LNCaP clone FGC (cell line): Measurements from ENCODE around the gene MRPS9.

ENCODE experiments used
- DNase-seq: peaks from one replicate; pipeline ENCODE4 v3.0.0-alpha.2; 2011; ENCODE audit warnings: low read depth
- H3K4me3 ChIP-seq: 2 replicates; pipeline ENCODE4 v1.5.1; 2011; ENCODE audit warnings: mild to moderate bottlenecking, low read depth, low read length, control low read depth
- TF ChIP-seq, protein P1 (sequence below): IDR thresholded peaks from 2 replicates; pipeline ENCODE4 v1.5.1; 2012; ENCODE audit warnings: mild to moderate bottlenecking; ENCODE audit not compliant: control insufficient read depth, insufficient read depth; ENCODE audit errors: extremely low read depth

Gene MRPS9

DNA sequence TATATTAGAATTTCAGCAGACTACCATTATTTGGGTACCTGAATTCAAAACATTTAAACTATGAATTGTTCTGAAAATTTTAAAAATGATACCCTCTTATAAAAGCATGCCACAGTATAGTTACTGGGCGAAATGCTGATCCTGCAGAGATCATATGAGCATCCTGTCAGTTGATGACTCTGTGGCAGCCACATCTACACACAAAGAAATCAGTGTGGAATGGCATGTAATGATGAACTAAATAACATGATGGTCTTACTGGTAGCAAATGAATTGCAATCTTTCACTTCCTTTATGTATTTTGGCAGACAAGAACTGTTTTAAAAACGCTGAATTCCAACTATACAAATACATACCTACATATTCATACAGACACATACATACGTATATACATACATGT is 38.3 kb downstream of the MRPS9 start:
- TF ChIP-seq, protein P1, sequence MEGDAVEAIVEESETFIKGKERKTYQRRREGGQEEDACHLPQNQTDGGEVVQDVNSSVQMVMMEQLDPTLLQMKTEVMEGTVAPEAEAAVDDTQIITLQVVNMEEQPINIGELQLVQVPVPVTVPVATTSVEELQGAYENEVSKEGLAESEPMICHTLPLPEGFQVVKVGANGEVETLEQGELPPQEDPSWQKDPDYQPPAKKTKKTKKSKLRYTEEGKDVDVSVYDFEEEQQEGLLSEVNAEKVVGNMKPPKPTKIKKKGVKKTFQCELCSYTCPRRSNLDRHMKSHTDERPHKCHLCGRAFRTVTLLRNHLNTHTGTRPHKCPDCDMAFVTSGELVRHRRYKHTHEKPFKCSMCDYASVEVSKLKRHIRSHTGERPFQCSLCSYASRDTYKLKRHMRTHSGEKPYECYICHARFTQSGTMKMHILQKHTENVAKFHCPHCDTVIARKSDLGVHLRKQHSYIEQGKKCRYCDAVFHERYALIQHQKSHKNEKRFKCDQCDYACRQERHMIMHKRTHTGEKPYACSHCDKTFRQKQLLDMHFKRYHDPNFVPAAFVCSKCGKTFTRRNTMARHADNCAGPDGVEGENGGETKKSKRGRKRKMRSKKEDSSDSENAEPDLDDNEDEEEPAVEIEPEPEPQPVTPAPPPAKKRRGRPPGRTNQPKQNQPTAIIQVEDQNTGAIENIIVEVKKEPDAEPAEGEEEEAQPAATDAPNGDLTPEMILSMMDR = no peak
- DNase-seq = no peak
- H3K4me3 ChIP-seq = no peak overlapping the region

- no peak overlapping the region for H3K4me3 ChIP-seq
- no peak for DNase-seq
- TF ChIP-seq, protein P1 = no peak
These were observed 41.1 kb downstream of the MRPS9 start for GRCh38 chr2:105078906-105079495.

DNA sequence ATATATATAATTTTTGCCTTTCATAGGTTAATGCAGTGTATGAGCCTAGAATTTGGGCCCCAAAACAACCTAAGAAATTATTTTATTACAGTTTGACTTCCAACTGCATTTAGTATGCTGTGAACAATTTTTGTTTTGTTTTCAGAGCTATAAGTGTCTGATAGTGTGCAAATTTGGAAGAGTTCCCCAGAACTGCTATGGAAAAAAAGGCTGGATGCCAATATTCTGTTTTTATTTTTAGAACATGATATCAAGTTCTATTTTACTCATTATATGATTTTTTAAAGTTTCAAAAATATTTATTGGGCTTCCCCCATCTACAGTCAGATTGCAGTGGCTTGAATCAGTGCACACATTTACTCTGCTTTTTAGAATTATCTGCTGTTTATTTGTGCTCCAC is 42.6 kb downstream of the MRPS9 start:
- DNase-seq = no peak
- H3K4me3 ChIP-seq = no peak overlapping the region
- TF ChIP-seq, protein P1 = no peak

DNA sequence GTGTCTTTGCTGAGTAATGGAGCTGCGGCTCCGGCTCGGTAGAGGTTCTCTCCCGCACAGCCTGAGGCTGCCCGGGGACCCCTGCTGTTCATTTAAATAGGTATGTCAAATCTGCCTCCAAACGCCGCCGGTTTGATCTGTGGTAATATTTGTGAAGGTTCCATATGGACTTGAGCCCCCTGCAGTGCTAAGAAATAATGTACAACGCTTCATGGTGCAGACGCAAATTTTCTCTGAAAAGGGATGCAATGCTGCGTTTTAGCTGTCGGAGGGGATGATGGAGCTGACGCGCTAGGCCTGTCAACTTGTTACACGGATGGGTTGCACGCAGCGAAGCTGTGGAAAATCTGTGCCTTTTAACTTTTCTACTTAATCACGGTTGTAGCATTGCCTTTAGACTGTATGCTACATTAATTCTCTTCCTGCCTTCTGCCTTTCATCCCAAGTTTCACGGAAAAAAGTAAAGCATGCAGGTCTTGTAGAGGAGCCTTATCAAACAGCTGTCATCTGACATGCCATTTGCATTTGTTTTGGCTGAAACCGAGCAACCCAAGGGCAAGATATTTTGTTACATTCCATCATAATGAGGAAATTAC is 43.2 kb downstream of the MRPS9 start:
- TF ChIP-seq, protein P1 = no peak
- no peak for DNase-seq
- no peak overlapping the region for H3K4me3 ChIP-seq

DNA sequence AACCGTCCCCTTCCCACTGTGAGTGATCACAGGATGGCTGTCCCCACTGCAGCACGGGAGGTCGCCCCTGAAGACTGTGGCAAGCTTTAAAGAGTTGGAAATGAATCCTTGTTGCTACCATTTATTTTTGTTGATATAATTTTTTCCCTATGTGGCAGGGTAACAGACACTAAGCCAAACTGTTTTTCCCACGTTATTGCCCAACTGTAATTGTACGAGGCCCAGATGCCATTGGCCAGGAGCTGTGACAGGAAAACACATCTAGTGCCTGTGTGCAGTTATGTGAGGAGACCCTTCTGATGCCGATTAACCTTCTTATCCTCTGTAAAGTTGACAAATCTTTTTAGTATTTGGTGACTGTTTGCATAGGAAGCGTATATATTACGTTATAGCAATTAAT is 44.2 kb downstream of the MRPS9 start:
- H3K4me3 ChIP-seq = no peak overlapping the region
- TF ChIP-seq, protein P1 = no peak
- no peak for DNase-seq

- TF ChIP-seq, protein P1 = no peak
- no peak overlapping the region for H3K4me3 ChIP-seq
- DNase-seq = no peak
These were observed 47.7 kb downstream of the MRPS9 start for GRCh38 chr2:105085525-105085924.

DNA sequence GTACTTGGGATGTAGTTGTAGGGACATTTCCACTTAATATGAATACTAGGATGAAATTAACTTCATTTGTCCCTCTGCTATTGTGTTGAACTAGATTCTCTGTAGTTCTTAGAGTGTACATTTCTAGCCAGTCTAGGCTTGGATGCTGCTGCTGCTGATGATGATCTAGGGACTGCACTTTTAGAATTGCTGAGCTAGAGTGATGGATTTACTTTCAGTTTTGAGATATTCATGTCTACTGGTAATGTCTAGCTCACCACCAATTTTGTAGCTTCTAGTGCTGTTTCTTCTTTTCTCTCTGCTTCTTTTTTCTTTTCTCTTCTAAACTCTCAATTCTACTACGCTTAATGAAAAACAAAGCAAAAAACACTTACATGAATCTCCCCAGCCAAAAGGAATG is 49.4 kb downstream of the MRPS9 start:
- H3K4me3 ChIP-seq = no peak overlapping the region
- TF ChIP-seq, protein P1 = no peak
- DNase-seq = no peak
